GM18520 (cell line): ENCODE measurements around the gene STXBP3.

Source experiments
- ATAC-seq: cut with Tn5 transposase; IDR thresholded peaks from one replicate; pipeline ENCODE4 v1.9.1; 2021; ENCODE audit not compliant: unreplicated experiment

STXBP3 gene

GRCh38 chr1:108799001-108799400 lies 52.5 kb downstream of the STXBP3 start:
- ATAC-seq = no peak

GRCh38 chr1:108801101-108801500 lies 54.6 kb downstream of the STXBP3 start:
- no peak for ATAC-seq

- ATAC-seq = no peak
Observed at GRCh38 chr1:108803548-108803947, 57.1 kb downstream of the STXBP3 start.

- ATAC-seq = no peak
Observed at GRCh38 chr1:108808438-108808837, 62.0 kb downstream of the STXBP3 start.

- ATAC-seq = no peak
Observed at GRCh38 chr1:108811611-108812010, 65.1 kb downstream of the STXBP3 start.

- no peak for ATAC-seq
Observed at GRCh38 chr1:108813326-108813725, 66.9 kb downstream of the STXBP3 start.

- no peak for ATAC-seq
Observed at GRCh38 chr1:108814343-108815125, 68.1 kb downstream of the STXBP3 start.

- no peak for ATAC-seq
Observed at GRCh38 chr1:108815566-108815965, 69.1 kb downstream of the STXBP3 start.

GRCh38 chr1:108816049-108816893 lies 69.8 kb downstream of the STXBP3 start:
- no peak for ATAC-seq

- no peak for ATAC-seq
Observed at GRCh38 chr1:108817016-108817415, 70.5 kb downstream of the STXBP3 start.

- no peak for ATAC-seq
Observed at GRCh38 chr1:108817811-108818210, 71.3 kb downstream of the STXBP3 start.

- no peak for ATAC-seq
Observed at GRCh38 chr1:108819878-108820277, 73.4 kb downstream of the STXBP3 start.

GRCh38 chr1:108823632-108824031 lies 77.2 kb downstream of the STXBP3 start:
- ATAC-seq = no peak

- ATAC-seq = no peak
Observed at GRCh38 chr1:108824051-108824450, 77.6 kb downstream of the STXBP3 start.

GRCh38 chr1:108826081-108826635 lies 79.7 kb downstream of the STXBP3 start:
- ATAC-seq = no peak

GRCh38 chr1:108828074-108828961 lies 81.8 kb downstream of the STXBP3 start:
- no peak for ATAC-seq

GRCh38 chr1:108829498-108829916 lies 83.0 kb downstream of the STXBP3 start:
- no peak for ATAC-seq

- ATAC-seq = no peak
Observed at GRCh38 chr1:108830119-108831008, 83.9 kb downstream of the STXBP3 start.

GRCh38 chr1:108831225-108831624 lies 84.8 kb downstream of the STXBP3 start:
- no peak for ATAC-seq

GRCh38 chr1:108832929-108833328 lies 86.5 kb downstream of the STXBP3 start:
- ATAC-seq = no peak
